IMR-90 (cell line): ENCODE measurements around the gene SLC27A4. TPM values are rescaled to one million over a fixed set of nuclear protein-coding genes. Genes with fewer than 3 reads are reported as not detected.
A peak's percentile ranks its signal among the peaks of the same experiment; 100 is the strongest.

Experiments
- ATAC-seq: fragments of 200-7000 bp; cut with Tn5 transposase; 2 replicates; pipeline ENCODE4 v1.9.1; 2020; ENCODE audit warnings: low read depth, mild to moderate bottlenecking, moderate library complexity
- BruUV-seq: library from RNA; stranded (reverse); fragments of 400-500 nt; replicated peaks from 2 replicates; lab custom pipeline; 2021; lab: Mats Ljungman, UMichigan
- CTCF ChIA-PET: fragments of 300-600 bp; formaldehyde crosslinking; extraction: SDS; loops from one replicate; lab custom pipeline; 2021; ENCODE audit warnings: antibody characterized with exemption; lab: Yijun Ruan, JAX
- POLR2A ChIA-PET: fragments of 300-600 bp; sonication (Branson Sonifier 250); formaldehyde crosslinking; loops from one replicate; lab custom pipeline; 2022; ENCODE audit warnings: antibody characterized with exemption; ENCODE audit not compliant: unreplicated experiment; lab: Charles Lee
- DNase-seq: peaks from one replicate; pipeline ENCODE4 v3.0.0; 2013
- H2AFZ ChIP-seq: replicated peaks from 2 replicates; pipeline ENCODE3; 2013; ENCODE audit warnings: low read length, mild to moderate bottlenecking; ENCODE audit not compliant: poor library complexity
- H2AK5ac ChIP-seq: 2 replicates; pipeline ENCODE4 v1.6.1; 2013; ENCODE audit warnings: low read depth, low read length, inconsistent platforms
- H2AK9ac ChIP-seq: replicated peaks from 2 replicates; pipeline ENCODE3; 2013; ENCODE audit warnings: mild to moderate bottlenecking, low read depth, low read length, moderate library complexity; ENCODE audit not compliant: poor library complexity
- H2BK120ac ChIP-seq: 2 replicates; pipeline ENCODE4 v1.6.1; 2013; ENCODE audit warnings: low read depth, low read length, inconsistent platforms
- H2BK15ac ChIP-seq: 3 replicates; pipeline ENCODE4 v1.6.1; 2013; ENCODE audit warnings: low read depth, low read length, inconsistent platforms
- H2BK20ac ChIP-seq: 2 replicates; pipeline ENCODE4 v1.6.1; 2013; ENCODE audit warnings: low read depth, mild to moderate bottlenecking, inconsistent platforms, low read length, moderate library complexity
- H2BK5ac ChIP-seq: 2 replicates; pipeline ENCODE4 v1.6.1; 2013; ENCODE audit warnings: mild to moderate bottlenecking, low read depth, low read length, inconsistent platforms; ENCODE audit not compliant: poor library complexity, severe bottlenecking
- H3K14ac ChIP-seq: replicated peaks from 2 replicates; pipeline ENCODE4 v1.6.1; 2013; ENCODE audit warnings: low read depth, low read length, inconsistent platforms
- H3K18ac ChIP-seq: 2 replicates; pipeline ENCODE4 v1.6.1; 2013; ENCODE audit warnings: low read depth, low read length, control low read depth
- H3K23ac ChIP-seq: 2 replicates; pipeline ENCODE4 v1.6.1; 2013; ENCODE audit warnings: low read depth, low read length, inconsistent platforms
- H3K27ac ChIP-seq: 2 replicates; pipeline ENCODE4 v1.5.1; 2013; ENCODE audit warnings: mild to moderate bottlenecking, control low read depth, low read length; ENCODE audit not compliant: insufficient read depth
- H3K27me3 ChIP-seq: 2 replicates; pipeline ENCODE4 v1.6.1; 2013; ENCODE audit warnings: low read length; ENCODE audit not compliant: control insufficient read depth, insufficient read depth
- H3K36me3 ChIP-seq: 2 replicates; pipeline ENCODE4 v1.6.1; 2013; ENCODE audit warnings: low read length, mixed read lengths; ENCODE audit not compliant: control insufficient read depth, insufficient read depth
- H3K4ac ChIP-seq: 2 replicates; pipeline ENCODE4 v1.6.1; 2013; ENCODE audit warnings: low read depth, low read length, inconsistent platforms
- H3K4me1 ChIP-seq: 2 replicates; pipeline ENCODE4 v1.6.1; 2013; ENCODE audit warnings: low read length, mixed read lengths; ENCODE audit not compliant: control insufficient read depth, insufficient read depth
- H3K4me2 ChIP-seq: 2 replicates; pipeline ENCODE4 v1.6.1; 2013; ENCODE audit warnings: low read depth, mild to moderate bottlenecking, control low read depth, low read length, moderate library complexity
- H3K4me3 ChIP-seq: 2 replicates; pipeline ENCODE4 v1.5.1; 2013; ENCODE audit warnings: low read depth, mild to moderate bottlenecking, control low read depth, low read length, moderate library complexity; ENCODE audit not compliant: insufficient read depth
- H3K56ac ChIP-seq: 2 replicates; pipeline ENCODE4 v1.6.1; 2013; ENCODE audit warnings: low read length, inconsistent platforms; ENCODE audit not compliant: insufficient read depth; ENCODE audit errors: extremely low read depth
- H3K79me1 ChIP-seq, 2 experiments: 2 replicates each; pipeline ENCODE4 v1.6.1; 2013; ENCODE audit warnings: low read length in 2 of 2, inconsistent platforms in 1 of 2, low read depth in 1 of 2
- H3K9ac ChIP-seq: 2 replicates; pipeline ENCODE4 v1.6.1; 2013; ENCODE audit warnings: low read depth, low read length, control low read depth
- H3K9me1 ChIP-seq: 2 replicates; pipeline ENCODE4 v1.6.1; 2013; ENCODE audit warnings: low read length, inconsistent platforms; ENCODE audit not compliant: insufficient read depth
- H3K9me3 ChIP-seq: 2 replicates; pipeline ENCODE4 v1.6.1; 2013; ENCODE audit warnings: low read length; ENCODE audit not compliant: control insufficient read depth, insufficient read depth
- H4K20me1 ChIP-seq: 2 replicates; pipeline ENCODE4 v1.6.1; 2013; ENCODE audit warnings: low read length, inconsistent platforms; ENCODE audit not compliant: insufficient read depth
- H4K5ac ChIP-seq: 2 replicates; pipeline ENCODE4 v1.6.1; 2013; ENCODE audit warnings: mild to moderate bottlenecking, low read depth, low read length, control low read depth
- H4K8ac ChIP-seq, 2 experiments: 2 replicates each; pipeline ENCODE4 v1.6.1; 2013; ENCODE audit warnings: low read depth in 2 of 2, low read length in 2 of 2, control low read depth in 1 of 2, inconsistent platforms in 1 of 2
- H4K91ac ChIP-seq: 2 replicates; pipeline ENCODE4 v1.6.1; 2013; ENCODE audit warnings: low read depth, low read length, inconsistent platforms; ENCODE audit not compliant: insufficient read depth
- ELK1 ChIP-seq: fragments of 150-350 bp; IDR thresholded peaks from 2 replicates; pipeline ENCODE4 v1.6.1; 2016; ENCODE audit warnings: low read depth, mild to moderate bottlenecking, low read length, moderate library complexity, borderline replicate concordance
- MAFK ChIP-seq: IDR thresholded peaks from 2 replicates; pipeline ENCODE4 v1.6.1; 2012; ENCODE audit warnings: low read depth, low read length, improper control_type of control experiment
- WGBS, 2 experiments: methylation state at CpG; one replicate each; pipeline versions ENCODE4 v1.1.5 to v1.1.7; 2013; ENCODE audit warnings: missing lambda C conversion rate in 2 of 2; ENCODE audit not compliant: insufficient read length in 1 of 2; ENCODE audit errors: extremely low coverage in 2 of 2; 5-methylcytosine and 5-hydroxymethylcytosine counted together
- dilution Hi-C: fragments of 300-500 bp; cut with HindIII; formaldehyde crosslinking; loops from one replicate; pipeline ENCODE4 v1.14.3; 2018; ENCODE audit warnings: low sequenced_read_pairs; ENCODE audit not compliant: unreplicated experiment
- in situ Hi-C: fragments of 300-500 bp; cut with MboI; formaldehyde crosslinking; loops from 3 replicates; pipeline ENCODE4 v1.14.3; 2019; ENCODE audit warnings: low sequenced_read_pairs, inconsistent platforms, mixed read lengths
- intact Hi-C: fragments of 100-400 bp; cut with micrococcal nuclease; formaldehyde crosslinking; loops from 2 replicates; pipeline ENCODE4 v1.10.0; 2022
- polyA plus RNA-seq, 3 experiments: library from polyadenylated mRNA; depleted of rRNA; stranded (reverse); fragments of >200 nt; gene quantifications; 2 replicates each; pipeline ENCODE4 v1.2.3, GENCODE V29; 2012; ENCODE audit warnings: low replicate concordance in 1 of 3
- total RNA-seq: library from RNA; depleted of rRNA; stranded (reverse); fragments of >200 nt; gene quantifications from 2 replicates; pipeline ENCODE4 v1.2.3, GENCODE V29; 2012

SLC27A4 gene
- total and polyA plus RNA-seq, 2 of the 4 experiments (the other 2 are of a cell fraction) = 9.7 to 13.7 TPM

GRCh38 chr9:128292009-128292408 lies 48.3 kb upstream of the SLC27A4 start:
- H2BK20ac ChIP-seq = no peak overlapping the region
- in situ Hi-C loops = loop anchor here (10.0 kb wide), 1 partner anchor 263 kb away; the partner anchor contains the start of gene SPTAN1
- H4K5ac ChIP-seq = no peak overlapping the region
- no CpG with 5 or more reads among the region's 3 CpGs for WGBS, 2 experiments
- no peak overlapping the region for H2AK5ac ChIP-seq
- H3K14ac ChIP-seq = no peak overlapping the region
- no peaks in the 10 kb centered on the region for H4K20me1 ChIP-seq
- dilution Hi-C loops = no loop called here
- no peaks in the 10 kb centered on the region for H3K9me3 ChIP-seq
- peaks cover 0 to 8% of the 10 kb centered on the region in 2 experiments; a peak in 1 of 4 replicates for H3K79me1 ChIP-seq
- no peak overlapping the region for H3K27ac ChIP-seq
- H3K36me3 ChIP-seq = peaks cover 13% of the 10 kb centered on the region; the same call in 1 of the 2 replicates
- ChIA-PET POLR2A (no interaction called here), CTCF (interaction anchor here (1.2 kb wide), 1 partner anchor 49 kb away, joined by 3 read pairs; no protein-coding TSS in a partner anchor)
- no peak overlapping the region for H4K91ac ChIP-seq
- H3K27me3 ChIP-seq = no peaks in the 10 kb centered on the region
- no peak overlapping the region for H3K18ac ChIP-seq
- no peak overlapping the region for H2AFZ ChIP-seq
- no peak overlapping the region for H2AK9ac ChIP-seq
- H3K4me1 ChIP-seq = peaks cover 5% of the 10 kb centered on the region
- H2BK120ac ChIP-seq = no peak overlapping the region
- no peak overlapping the region for H3K23ac ChIP-seq
- ATAC-seq = no peak
- no TSS peak for BruUV-seq
- no peak overlapping the region for H3K4me3 ChIP-seq
- no peak overlapping the region for H3K56ac ChIP-seq
- H4K8ac ChIP-seq = no peak overlapping the region
- no peak overlapping the region for H3K4me2 ChIP-seq
- no peak overlapping the region for H2BK5ac ChIP-seq
- no peak overlapping the region for H3K9ac ChIP-seq
- H2BK15ac ChIP-seq = no peak overlapping the region
- H3K9me1 ChIP-seq = peaks cover 8% of the 10 kb centered on the region; the same call in 1 of the 2 replicates
- no peak for DNase-seq
- TF ChIP-seq MAFK (peak; percentile 79), ELK1 (no peak)
- no peak overlapping the region for H3K4ac ChIP-seq
- intact Hi-C loops = no loop called here
